ENCODE results near the gene ZNF467. TPM values are rescaled to one million over a fixed set of nuclear protein-coding genes. Genes with fewer than 3 reads are reported as not detected.

Gene ZNF467
- total RNA-seq, 1 donor from 2014 or later = not detected

- TF ChIP-seq CTCF (IDR thresholded peaks at IDR 0.05; ENCODE audit: insufficient read depth, low read length, poor library complexity, severe bottlenecking) = no peak
- Histone ChIP-seq H3K4me3 (ENCODE audit: low read depth, low read length) (no peak overlapping the region), H3K27me3 (ENCODE audit: control insufficient read depth, insufficient read depth, low read length) (peaks cover 60% of the 10 kb centered on the region), H3K36me3 (ENCODE audit: control insufficient read depth, insufficient read depth, low read length) (no peaks in the 10 kb centered on the region)
- no peak for DNase-seq (ENCODE audit: low read depth)
Observed at GRCh38 chr7:149789101-149789500, 15.7 kb upstream of the ZNF467 start.

GRCh38 chr7:149788300-149788851, 15.0 kb upstream of the ZNF467 start:
- Histone ChIP-seq H3K36me3 (ENCODE audit: control insufficient read depth, insufficient read depth, low read length) (no peaks in the 10 kb centered on the region), H3K4me3 (ENCODE audit: low read depth, low read length) (no peak overlapping the region), H3K27me3 (ENCODE audit: control insufficient read depth, insufficient read depth, low read length) (peaks cover 58% of the 10 kb centered on the region)
- TF ChIP-seq CTCF (IDR thresholded peaks at IDR 0.05; ENCODE audit: insufficient read depth, low read length, poor library complexity, severe bottlenecking) = no peak
- no peak for DNase-seq (ENCODE audit: low read depth)

GRCh38 chr7:149787428-149788299, 14.3 kb upstream of the ZNF467 start:
- H3K36me3 ChIP-seq (ENCODE audit: control insufficient read depth, insufficient read depth, low read length) = no peaks in the 10 kb centered on the region
- peaks cover 57% of the 10 kb centered on the region for H3K27me3 ChIP-seq (ENCODE audit: control insufficient read depth, insufficient read depth, low read length)
- no peak overlapping the region for H3K4me3 ChIP-seq (ENCODE audit: low read depth, low read length)
- DNase-seq (ENCODE audit: low read depth) = no peak
- TF ChIP-seq CTCF (IDR thresholded peaks at IDR 0.05; ENCODE audit: insufficient read depth, low read length, poor library complexity, severe bottlenecking) = peak; percentile 49

- Histone ChIP-seq H3K4me3 (ENCODE audit: low read depth, low read length) (no peak overlapping the region), H3K36me3 (ENCODE audit: control insufficient read depth, insufficient read depth, low read length) (no peaks in the 10 kb centered on the region), H3K27me3 (ENCODE audit: control insufficient read depth, insufficient read depth, low read length) (peaks cover 53% of the 10 kb centered on the region)
- no peak for DNase-seq (ENCODE audit: low read depth)
- TF ChIP-seq CTCF (IDR thresholded peaks at IDR 0.05; ENCODE audit: insufficient read depth, low read length, poor library complexity, severe bottlenecking) = no peak
Observed at GRCh38 chr7:149785983-149786382, 12.6 kb upstream of the ZNF467 start.

GRCh38 chr7:149785402-149785801, 12.0 kb upstream of the ZNF467 start:
- Histone ChIP-seq H3K36me3 (ENCODE audit: control insufficient read depth, insufficient read depth, low read length) (no peaks in the 10 kb centered on the region), H3K27me3 (ENCODE audit: control insufficient read depth, insufficient read depth, low read length) (peaks cover 47% of the 10 kb centered on the region), H3K4me3 (ENCODE audit: low read depth, low read length) (no peak overlapping the region)
- no peak for DNase-seq (ENCODE audit: low read depth)
- TF ChIP-seq CTCF (IDR thresholded peaks at IDR 0.05; ENCODE audit: insufficient read depth, low read length, poor library complexity, severe bottlenecking) = no peak
